Panc1 (cell line): ENCODE results near the gene LDB3. TPM values are rescaled to one million over a fixed set of nuclear protein-coding genes. Genes with fewer than 3 reads are reported as not detected.
A peak's percentile ranks its signal among the peaks of the same experiment; 100 is the strongest.

Experiments
- ATAC-seq: fragments of 200-7000 bp; cut with Tn5 transposase; 2 replicates; pipeline ENCODE4 v1.9.1; 2020; ENCODE audit warnings: mild to moderate bottlenecking, moderate library complexity
- BruUV-seq: library from RNA; stranded (reverse); fragments of 400-500 nt; replicated peaks from 2 replicates; lab custom pipeline; 2021; lab: Mats Ljungman, UMichigan
- CTCF ChIA-PET: fragments of 300-600 bp; sonication (Branson Sonifier 250); formaldehyde crosslinking; loops from one replicate; lab custom pipeline; 2022; ENCODE audit warnings: antibody characterized with exemption; lab: Charles Lee
- POLR2A ChIA-PET: fragments of 300-600 bp; sonication (Branson Sonifier 250); formaldehyde crosslinking; loops from one replicate; lab custom pipeline; 2022; ENCODE audit warnings: antibody characterized with exemption; lab: Charles Lee
- DNase-seq: peaks from one replicate; pipeline ENCODE4 v3.0.0-alpha.2; 2010; ENCODE audit warnings: low read depth, low spot score
- H3K27ac ChIP-seq: 2 replicates; pipeline ENCODE4 v1.5.1; 2011; ENCODE audit warnings: mild to moderate bottlenecking, low read length, inconsistent platforms
- H3K27me3 ChIP-seq: fragments of 200-500 bp; sonication (Bioruptor generic); 2 replicates; pipeline ENCODE4 v1.6.0; 2014; ENCODE audit warnings: low read length, inconsistent platforms; ENCODE audit not compliant: control insufficient read depth, insufficient read depth
- H3K36me3 ChIP-seq: fragments of 200-500 bp; sonication (Bioruptor generic); 2 replicates; pipeline ENCODE4 v1.5.1; 2014; ENCODE audit warnings: inconsistent platforms, mild to moderate bottlenecking, low read length, moderate library complexity; ENCODE audit not compliant: control insufficient read depth, insufficient read depth
- H3K4me1 ChIP-seq: 2 replicates; pipeline ENCODE4 v1.5.1; 2011; ENCODE audit warnings: inconsistent platforms, mild to moderate bottlenecking, low read length, moderate library complexity; ENCODE audit not compliant: control insufficient read depth, insufficient read depth
- H3K4me3 ChIP-seq, 2 experiments: 2 replicates each; pipeline ENCODE4 v1.5.1; 2011 to 2012; ENCODE audit warnings: low read depth in 2 of 2, low read length in 2 of 2, mild to moderate bottlenecking in 2 of 2, inconsistent platforms in 1 of 2, moderate library complexity in 1 of 2
- H3K9me3 ChIP-seq: fragments of 200-500 bp; sonication (Bioruptor generic); 2 replicates; pipeline ENCODE4 v1.5.1; 2014; ENCODE audit warnings: low read depth, mild to moderate bottlenecking, inconsistent platforms, low read length, moderate library complexity; ENCODE audit not compliant: control insufficient read depth, insufficient read depth
- CTCF ChIP-seq: fragments of 450-650 bp; IDR thresholded peaks from 2 replicates; pipeline ENCODE4 v1.5.1; 2017; ENCODE audit warnings: mild to moderate bottlenecking
- POLR2AphosphoS5 ChIP-seq: IDR thresholded peaks from 2 replicates; pipeline ENCODE4 v1.6.1; 2012; ENCODE audit warnings: mild to moderate bottlenecking, low read depth, low read length, moderate library complexity
- REST ChIP-seq, 2 experiments: IDR thresholded peaks; 2 replicates each; pipeline ENCODE4 v1.6.1; 2011 to 2012; ENCODE audit warnings: low read depth in 2 of 2, control low read depth in 1 of 2, low read length in 1 of 2, mild to moderate bottlenecking in 1 of 2, moderate library complexity in 1 of 2; ENCODE audit not compliant: insufficient read depth in 1 of 2
- SIN3A ChIP-seq: IDR thresholded peaks from 2 replicates; pipeline ENCODE4 v1.6.1; 2012; ENCODE audit warnings: low read depth, mild to moderate bottlenecking, low read length, moderate library complexity, borderline replicate concordance; ENCODE audit not compliant: insufficient read depth
- TCF7L2 ChIP-seq: IDR thresholded peaks from 2 replicates; pipeline ENCODE4 v1.6.1; 2011; ENCODE audit warnings: mild to moderate bottlenecking, low read depth, low read length, inconsistent platforms
- in situ Hi-C: cut with HindIII; loops from 2 replicates; pipeline ENCODE4 v1.10.0; 2016; ENCODE audit warnings: low sequenced_read_pairs, low pct_unique_long_range_greater_than_20kb
- intact Hi-C: fragments of 100-400 bp; cut with micrococcal nuclease; formaldehyde crosslinking; loops from one replicate; pipeline ENCODE4 v1.10.0; 2022; ENCODE audit not compliant: unreplicated experiment
- total RNA-seq: library from RNA; stranded (reverse); gene quantifications from one replicate; pipeline ENCODE4 v1.2.1, GENCODE V29; 2021; ENCODE audit not compliant: unreplicated experiment

LDB3 gene
- total RNA-seq, 1 experiment from 2014 or later: 0.15 TPM

DNA sequence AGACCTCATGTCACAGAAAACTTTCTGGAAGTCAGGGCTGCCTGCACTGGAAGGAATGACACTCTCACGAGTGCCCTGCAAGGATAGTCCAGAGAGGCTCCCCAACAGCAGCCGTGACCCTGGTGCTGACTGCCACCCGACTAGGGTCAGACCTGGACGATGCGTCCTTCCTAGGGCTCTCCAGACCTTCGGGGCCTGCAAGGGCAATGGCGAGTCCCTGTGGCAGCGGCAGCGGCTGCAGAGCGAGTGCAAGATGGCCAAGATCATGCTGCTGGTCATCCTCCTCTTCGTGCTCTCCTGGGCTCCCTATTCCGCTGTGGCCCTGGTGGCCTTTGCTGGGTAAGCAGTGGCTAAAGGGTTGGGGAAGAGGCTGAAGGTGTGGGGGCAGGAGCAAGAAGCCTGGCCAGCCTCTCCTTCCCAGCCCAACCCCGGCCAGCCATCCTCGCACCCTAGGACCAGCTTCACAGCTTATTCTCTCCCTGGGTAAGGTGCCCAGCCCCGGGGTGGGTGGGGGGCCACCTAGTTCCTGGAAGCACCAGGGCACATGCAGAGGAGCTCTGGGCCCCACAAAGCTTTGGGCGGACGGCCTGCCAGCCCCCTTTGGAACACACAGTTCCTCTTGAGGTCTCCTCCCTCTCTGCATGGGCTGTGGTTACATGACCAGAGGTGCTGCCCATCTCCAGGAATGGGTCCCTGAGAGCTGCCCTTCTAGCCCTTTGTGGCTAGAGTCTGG, 8.4 kb upstream of the LDB3 start:
- BruUV-seq: no TSS peak
- no peak overlapping the region for H3K27ac ChIP-seq
- H3K9me3 ChIP-seq: no peaks in the 10 kb centered on the region
- H3K27me3 ChIP-seq: no peaks in the 10 kb centered on the region
- TF ChIP-seq REST (IDR thresholded peaks at IDR 0.05; ENCODE audit: insufficient read depth in 1 of 2, low read depth in 2 of 2, low read length in 1 of 2) (no peak), CTCF (no peak), TCF7L2 (no peak), SIN3A (no peak)
- intact Hi-C loops: no loop called here
- no peaks in the 10 kb centered on the region for H3K36me3 ChIP-seq
- ATAC-seq (no peak), DNase-seq (no peak)
- no peaks in the 10 kb centered on the region for H3K4me1 ChIP-seq
- in situ Hi-C loops: no loop called here
- POLR2A ChIA-PET: no interaction called here
- no peak overlapping the region for H3K4me3 ChIP-seq
- CTCF ChIA-PET: no interaction called here

DNA sequence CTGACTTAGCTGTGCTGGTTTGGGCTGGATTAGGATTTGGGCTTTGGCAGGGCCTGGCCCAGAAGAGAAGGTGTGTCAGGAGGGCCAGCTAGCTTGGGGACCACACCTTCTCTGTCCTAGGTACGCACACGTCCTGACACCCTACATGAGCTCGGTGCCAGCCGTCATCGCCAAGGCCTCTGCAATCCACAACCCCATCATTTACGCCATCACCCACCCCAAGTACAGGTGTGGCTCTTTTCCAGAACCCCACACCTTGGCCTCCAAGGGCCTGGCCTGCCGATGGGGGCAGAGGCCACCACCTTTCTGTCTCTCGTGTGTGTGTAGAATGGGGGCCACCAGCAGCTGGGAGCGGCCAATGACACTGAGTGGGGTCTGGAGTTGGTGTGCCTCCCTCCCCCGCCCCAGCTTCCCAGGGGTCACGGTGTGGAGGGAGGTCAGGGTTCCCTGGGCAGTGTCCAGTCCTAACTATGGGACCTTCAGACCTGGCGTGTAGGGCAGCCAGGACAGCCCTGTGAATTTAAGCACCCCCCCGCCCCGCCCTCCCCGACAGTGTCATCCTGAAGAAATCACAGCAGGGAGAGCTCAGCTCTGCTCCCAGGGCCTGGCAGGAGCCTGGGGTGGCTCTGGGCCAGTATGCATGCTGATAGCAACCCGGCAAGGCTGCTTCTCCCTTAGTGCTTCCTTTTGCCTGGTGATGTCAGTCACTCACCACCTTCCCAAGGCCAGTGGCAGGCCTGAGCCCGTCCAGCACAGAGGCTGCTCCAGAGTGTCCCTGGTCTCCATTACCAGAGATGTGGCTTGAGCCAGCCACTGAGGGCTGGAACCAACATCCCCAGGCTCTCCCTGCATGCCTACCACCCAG, 6.9 kb upstream of the LDB3 start:
- H3K4me3 ChIP-seq: no peak overlapping the region
- ATAC-seq: peak; percentile 26
- BruUV-seq: no TSS peak
- no peaks in the 10 kb centered on the region for H3K36me3 ChIP-seq
- H3K27me3 ChIP-seq: no peaks in the 10 kb centered on the region
- no peaks in the 10 kb centered on the region for H3K4me1 ChIP-seq
- POLR2A ChIA-PET: no interaction called here
- in situ Hi-C loops: no loop called here
- CTCF ChIA-PET: interaction anchor here (1.1 kb wide), 1 partner anchor 12 kb away, joined by 3 read pairs; no protein-coding TSS in a partner anchor
- DNase-seq: no peak
- TF ChIP-seq CTCF (no peak), REST (IDR thresholded peaks at IDR 0.05; ENCODE audit: insufficient read depth in 1 of 2, low read depth in 2 of 2, low read length in 1 of 2) (no peak), TCF7L2 (no peak), SIN3A (no peak), POLR2AphosphoS5 (no peak)
- no peaks in the 10 kb centered on the region for H3K9me3 ChIP-seq
- intact Hi-C loops: no loop called here
- H3K27ac ChIP-seq: no peak overlapping the region
